Bronchial epithelial cell (primary cell): ENCODE results near the gene CFAP70. TPM values are rescaled to one million over a fixed set of nuclear protein-coding genes. Genes with fewer than 3 reads are reported as not detected.

ENCODE experiments used
- DNase-seq: peaks from one replicate; pipeline ENCODE4 v3.0.0-alpha.2; 2010; ENCODE audit warnings: low read depth
- FAIRE-seq: peaks from 2 replicates; lab custom pipeline; 2011; peaks lifted over from hg19 to GRCh38; lab: Jason Lieb, UNC
- H3K27me3 ChIP-seq: 2 replicates; pipeline ENCODE4 v1.5.1; 2011; ENCODE audit warnings: low read length; ENCODE audit not compliant: control insufficient read depth, insufficient read depth
- H3K36me3 ChIP-seq: 2 replicates; pipeline ENCODE4 v1.5.1; 2011; ENCODE audit warnings: low read length; ENCODE audit not compliant: control insufficient read depth, insufficient read depth
- H3K4me3 ChIP-seq: 2 replicates; pipeline ENCODE4 v1.5.1; 2011; ENCODE audit warnings: mild to moderate bottlenecking, low read depth, low read length, control low read depth
- CTCF ChIP-seq: IDR thresholded peaks from 2 replicates; pipeline ENCODE4 v1.5.1; 2011; ENCODE audit warnings: mild to moderate bottlenecking, moderate library complexity, low read length, control low read depth, inconsistent platforms; ENCODE audit not compliant: insufficient read depth, severe bottlenecking
- total RNA-seq: library from RNA; depleted of rRNA; stranded (reverse); fragments of >200 nt; gene quantifications from 2 replicates; pipeline ENCODE4 v1.2.1, GENCODE V29; 2014

Gene CFAP70
- total RNA-seq, 1 donor from 2014 or later: 0.79 TPM

- no peak overlapping the region for H3K4me3 ChIP-seq
- no peaks in the 10 kb centered on the region for H3K36me3 ChIP-seq
- FAIRE-seq (no peak), DNase-seq (no peak)
- no peaks in the 10 kb centered on the region for H3K27me3 ChIP-seq
- no peak for TF ChIP-seq CTCF
These were observed 71.2 kb downstream of the CFAP70 start for GRCh38 chr10:73287441-73287840.

- TF ChIP-seq CTCF: no peak
- no peak for FAIRE-seq
- no peaks in the 10 kb centered on the region for H3K36me3 ChIP-seq
- no peak overlapping the region for H3K4me3 ChIP-seq
- DNase-seq: no peak
- no peaks in the 10 kb centered on the region for H3K27me3 ChIP-seq
These were observed 77.6 kb downstream of the CFAP70 start for GRCh38 chr10:73281097-73281496.

GRCh38 chr10:73264423-73264822, 94.2 kb downstream of the CFAP70 start:
- TF ChIP-seq CTCF: no peak
- FAIRE-seq (no peak), DNase-seq (no peak)
- Histone ChIP-seq H3K4me3 (no peak overlapping the region), H3K27me3 (no peaks in the 10 kb centered on the region), H3K36me3 (no peaks in the 10 kb centered on the region)

- FAIRE-seq (no peak), DNase-seq (peak; percentile 50)
- Histone ChIP-seq H3K36me3 (no peaks in the 10 kb centered on the region), H3K27me3 (no peaks in the 10 kb centered on the region), H3K4me3 (no peak overlapping the region)
- TF ChIP-seq CTCF: peak; percentile 46
These were observed 94.8 kb downstream of the CFAP70 start for GRCh38 chr10:73263693-73264347.

- no peak for TF ChIP-seq CTCF
- Histone ChIP-seq H3K36me3 (no peaks in the 10 kb centered on the region), H3K27me3 (no peaks in the 10 kb centered on the region), H3K4me3 (no peak overlapping the region)
- no peak for FAIRE-seq
- no peak for DNase-seq
These were observed 95.6 kb downstream of the CFAP70 start for GRCh38 chr10:73262880-73263555.
